GM12878 (cell line): ENCODE data around the gene TM9SF4. TPM values are rescaled to one million over a fixed set of nuclear protein-coding genes. Genes with fewer than 3 reads are reported as not detected.
A peak's percentile ranks its signal among the peaks of the same experiment; 100 is the strongest.

Source experiments
- ATAC-seq: fragments of 200-7000 bp; cut with Tn5 transposase; 3 replicates; pipeline ENCODE4 v1.9.1; 2020; ENCODE audit warnings: mild to moderate bottlenecking, moderate library complexity
- BruUV-seq: library from RNA; stranded (reverse); fragments of 400-500 nt; replicated peaks from 2 replicates; lab custom pipeline; 2021; lab: Mats Ljungman, UMichigan
- CTCF ChIA-PET: fragments of 300-600 bp; sonication (Branson Sonifier 250); formaldehyde crosslinking; extraction: SDS; loops from one replicate; lab custom pipeline; 2021; ENCODE audit warnings: inconsistent platforms; lab: Yijun Ruan, JAX
- POLR2A ChIA-PET: fragments of 350-600 bp; formaldehyde crosslinking; extraction: SDS; loops from one replicate; lab custom pipeline; 2021; ENCODE audit warnings: inconsistent platforms; lab: Charles Lee
- RAD21 ChIA-PET: fragments of 300-600 bp; sonication (Branson Sonifier 250); formaldehyde crosslinking; loops from one replicate; lab custom pipeline; 2023; ENCODE audit warnings: antibody characterized with exemption; ENCODE audit not compliant: unreplicated experiment; lab: Charles Lee
- SMC1A ChIA-PET: fragments of 300-600 bp; sonication (Branson Sonifier 250); formaldehyde crosslinking; loops from one replicate; lab custom pipeline; 2023; ENCODE audit not compliant: unreplicated experiment, uncharacterized antibody; lab: Charles Lee
- DNase-seq: peaks from one replicate; pipeline ENCODE4 v3.0.0-alpha.2; 2011; ENCODE audit warnings: low read depth, low spot score
- FAIRE-seq: peaks from 3 replicates; lab custom pipeline; 2011; peaks lifted over from hg19 to GRCh38; lab: Jason Lieb, UNC
- H2AFZ ChIP-seq: 2 replicates; pipeline ENCODE4 v1.6.0; 2011; ENCODE audit warnings: low read depth, low read length, control low read depth; ENCODE audit not compliant: control insufficient read depth
- H3K27ac ChIP-seq: 2 replicates; pipeline ENCODE4 v1.5.1; 2011; ENCODE audit warnings: control low read depth; ENCODE audit not compliant: control insufficient read depth, insufficient read depth
- H3K27me3 ChIP-seq, 2 experiments: replicated peaks in 1 of 2; 2 replicates each; pipeline versions ENCODE4 v1.6.0 to v1.6.1; 2011; ENCODE audit warnings: low read length in 1 of 2; ENCODE audit not compliant: control insufficient read depth in 2 of 2, insufficient read depth in 2 of 2
- H3K36me3 ChIP-seq, 2 experiments: 2 replicates each; pipeline ENCODE4 v1.5.1; 2011; ENCODE audit warnings: low read length in 1 of 2; ENCODE audit not compliant: control insufficient read depth in 2 of 2, insufficient read depth in 2 of 2
- H3K4me1 ChIP-seq: 2 replicates; pipeline ENCODE4 v1.6.1; 2011; ENCODE audit warnings: mild to moderate bottlenecking, low read length, moderate library complexity, mixed read lengths; ENCODE audit not compliant: control insufficient read depth, insufficient read depth
- H3K4me2 ChIP-seq: 2 replicates; pipeline ENCODE4 v1.6.0; 2011; ENCODE audit warnings: control low read depth; ENCODE audit not compliant: control insufficient read depth, insufficient read depth
- H3K4me3 ChIP-seq: fragments of 200-600 bp; sonication (generic); 2 replicates; pipeline ENCODE4 v1.5.1; 2016
- H3K79me2 ChIP-seq: 2 replicates; pipeline ENCODE4 v1.6.0; 2011; ENCODE audit warnings: low read length; ENCODE audit not compliant: control insufficient read depth, insufficient read depth
- H3K9ac ChIP-seq: 2 replicates; pipeline ENCODE4 v1.8.0; 2011; ENCODE audit warnings: low read length, control low read depth, mixed read lengths; ENCODE audit not compliant: control insufficient read depth, insufficient read depth
- H3K9me3 ChIP-seq: replicated peaks from 3 replicates; pipeline ENCODE4 v1.5.1; 2011; ENCODE audit warnings: mild to moderate bottlenecking, low read length; ENCODE audit not compliant: control insufficient read depth, insufficient read depth
- H4K20me1 ChIP-seq: 2 replicates; pipeline ENCODE4 v1.6.0; 2011; ENCODE audit not compliant: control insufficient read depth, insufficient read depth
- BHLHE40 ChIP-seq, 2 experiments: fragments of 450-650 bp in 1 of 2; IDR thresholded peaks; 2 replicates each; pipeline ENCODE4 v1.6.1; 2011 to 2017; ENCODE audit warnings: low read depth in 2 of 2, borderline replicate concordance in 1 of 2, improper control_type of control experiment in 1 of 2, low read length in 1 of 2, mild to moderate bottlenecking in 1 of 2
- IRF3 ChIP-seq: fragments of 450-650 bp; IDR thresholded peaks from 2 replicates; pipeline ENCODE4 v1.6.1; 2014; ENCODE audit warnings: mild to moderate bottlenecking
- KAT2A ChIP-seq: conservative IDR thresholded peaks from 2 replicates; pipeline ENCODE4 v1.6.1; 2011; ENCODE audit warnings: low read depth, low read length; ENCODE audit not compliant: control insufficient read depth
- MAX ChIP-seq: IDR thresholded peaks from 2 replicates; pipeline ENCODE4 v1.6.1; 2012; ENCODE audit warnings: low read depth, low read length, improper control_type of control experiment
- MYB ChIP-seq: fragments of 150-350 bp; IDR thresholded peaks from 2 replicates; pipeline ENCODE4 v1.6.1; 2014; ENCODE audit warnings: mild to moderate bottlenecking, low read depth, low read length, borderline replicate concordance
- NFYA ChIP-seq: IDR thresholded peaks from 2 replicates; pipeline ENCODE4 v1.6.1; 2011; ENCODE audit warnings: low read depth, mild to moderate bottlenecking, low read length, improper control_type of control experiment, borderline replicate concordance
- NFYB ChIP-seq: IDR thresholded peaks from 2 replicates; pipeline ENCODE4 v1.6.1; 2011; ENCODE audit warnings: low read depth, mild to moderate bottlenecking, low read length, improper control_type of control experiment, moderate library complexity; ENCODE audit not compliant: insufficient read depth
- POLR2A ChIP-seq: IDR thresholded peaks from 2 replicates; pipeline ENCODE4 v1.6.1; 2011; ENCODE audit warnings: low read depth, mild to moderate bottlenecking, low read length
- POLR2AphosphoS5 ChIP-seq: IDR thresholded peaks from 2 replicates; pipeline ENCODE4 v1.6.1; 2011; ENCODE audit warnings: mild to moderate bottlenecking, low read length, inconsistent platforms
- PRDM15 ChIP-seq: fragments of 450-650 bp; formaldehyde crosslinking; IDR thresholded peaks from 2 replicates; pipeline ENCODE4 v1.4.0; 2020; ENCODE audit warnings: mild to moderate bottlenecking, moderate library complexity
- ZNF274 ChIP-seq: IDR thresholded peaks from one replicate; pipeline ENCODE4 v1.8.0; 2011; ENCODE audit not compliant: insufficient read length, insufficient read depth
- WGBS: methylation state at CpG from one replicate; pipeline ENCODE4 v1.1.6; 2016; ENCODE audit warnings: low lambda C conversion rate; ENCODE audit not compliant: insufficient replicate concordance, insufficient coverage; ENCODE audit errors: missing lambda C conversion rate; 5-methylcytosine and 5-hydroxymethylcytosine counted together
- in situ Hi-C: fragments of 300-500 bp; cut with MboI; formaldehyde crosslinking; loops from 9 replicates; pipeline ENCODE4 v1.14.3; 2018; ENCODE audit warnings: mixed read lengths
- intact Hi-C: fragments of 100-400 bp; cut with micrococcal nuclease; formaldehyde crosslinking; loops from one replicate; pipeline ENCODE4 v1.14.2; 2022; ENCODE audit not compliant: unreplicated experiment
- polyA plus RNA-seq, 11 experiments: library from polyadenylated mRNA; depleted of rRNA in 4 of 11; unstranded in 6 of 11; stranded (reverse) in 5 of 11; fragments of >200 nt; fragmentation: Nextera tagmentation in 4 of 11; fragmentation: Illumina TruSeq in 1 of 11; extraction: Ambion mirVana in 4 of 11; extraction: Trizol in 1 of 11; gene quantifications; 1 replicate in 1 of 11; 2 replicates in 10 of 11; pipeline versions ENCODE4 v1.2.1 to v1.2.3, GENCODE V29; 2011 to 2016; ENCODE audit warnings: inconsistent platforms in 2 of 11, missing spikeins in 2 of 11, low read depth in 1 of 11
- total RNA-seq, 4 experiments: library from RNA; depleted of rRNA in 3 of 4; stranded (reverse); fragments of >200 nt in 3 of 4; fragmentation: Illumina TruSeq in 1 of 4; extraction: Trizol in 1 of 4; gene quantifications; 2 replicates each; pipeline versions ENCODE4 v1.2.1 to v1.2.3, GENCODE V29; 2013 to 2021
- TF ChIP-seq, protein P1 (sequence below): fragments of 450-650 bp; formaldehyde crosslinking; IDR thresholded peaks from 2 replicates; pipeline ENCODE4 v1.4.0; 2022; ENCODE audit warnings: mild to moderate bottlenecking, moderate library complexity

Gene TM9SF4
- total and polyA plus RNA-seq, 10 of the 15 experiments (the other 5 are each of a cell fraction or from before 2014, with no cell fraction given): 8.5 to 47.8 (median 24.3) TPM

GRCh38 chr20:32189123-32189410, 79.6 kb downstream of the TM9SF4 start (continued):
- TF ChIP-seq MAX: no peak
- TF ChIP-seq NFYB: no peak
- TF ChIP-seq NFYA: no peak

DNA sequence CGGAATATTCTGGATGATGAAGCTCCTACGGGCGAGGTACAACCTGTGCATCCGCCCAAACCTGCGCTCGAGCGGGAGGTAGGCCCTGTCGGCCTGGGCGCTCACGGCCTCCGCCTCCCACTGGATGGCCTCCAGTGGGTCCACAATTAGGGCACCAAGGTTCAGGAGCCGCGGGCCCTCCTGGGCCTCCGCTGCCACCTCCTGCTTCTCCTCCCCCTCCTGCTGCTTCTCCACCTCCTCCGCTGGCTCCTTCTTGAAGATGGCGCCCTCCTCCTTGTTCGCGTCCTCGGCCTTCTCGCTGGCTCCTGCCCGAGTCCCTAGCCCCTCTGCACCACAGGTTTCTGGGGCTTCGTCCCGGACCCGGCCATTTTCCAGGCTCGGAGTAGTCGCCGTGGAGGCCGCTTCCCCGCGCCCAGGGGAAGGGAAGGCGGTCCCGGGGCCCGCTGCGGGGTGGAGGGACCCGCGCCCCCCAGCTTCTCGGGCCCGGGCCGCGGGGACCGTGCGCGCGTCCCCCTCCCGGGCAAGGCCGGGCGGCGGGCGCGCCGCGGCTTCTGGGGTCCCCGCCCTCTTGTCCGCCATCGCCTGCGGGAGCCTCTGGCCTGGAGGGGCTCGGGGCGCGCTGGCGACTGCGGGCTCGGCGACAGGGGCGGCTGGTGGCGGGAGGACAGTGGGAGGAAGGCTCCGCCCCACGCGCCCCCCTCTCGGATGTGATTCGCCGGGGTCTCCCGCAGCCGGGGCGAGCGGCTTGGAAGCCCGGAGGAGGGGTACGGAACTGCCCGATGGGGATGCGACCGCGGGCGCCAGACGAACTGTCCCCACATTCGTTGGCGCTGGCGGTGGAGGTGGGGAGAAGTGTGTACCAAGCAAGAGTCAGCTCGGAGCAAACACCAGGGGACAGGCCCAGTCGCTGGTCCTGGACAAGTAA, 80.4 kb downstream of the TM9SF4 start:
- H3K4me3 ChIP-seq: peak overlapping the region; percentile 29; the same call in 1 of the 2 replicates
- in situ Hi-C loops (no loop called here), intact Hi-C loops (no loop called here)
- ChIA-PET RAD21 (no interaction called here), CTCF (interaction anchor here (0.6 to 1.6 kb wide), 3 partner anchors 11 to 484 kb away, joined by 3 to 4 read pairs (median 4); partner anchors contain the start of gene C20orf203), POLR2A (no interaction called here), SMC1A (no interaction called here)
- FAIRE-seq (no peak), DNase-seq (no peak), ATAC-seq (peak; percentile 22; the same call in 2 of the 3 replicates)
- H3K4me2 ChIP-seq: peak overlapping the region; percentile 66
- H3K79me2 ChIP-seq: no peaks in the 10 kb centered on the region
- no peaks in the 10 kb centered on the region; the same call in 1 of the 2 replicates for H4K20me1 ChIP-seq
- peaks cover under 1 to 12% of the 10 kb centered on the region in 2 experiments; a peak in 2 of 4 replicates for H3K36me3 ChIP-seq
- no peak overlapping the region for H3K27ac ChIP-seq
- no peaks in the 10 kb centered on the region for H3K9me3 ChIP-seq
- H3K9ac ChIP-seq: peak overlapping the region; percentile 43; the same call in 1 of the 2 replicates
- BruUV-seq: no TSS peak
- WGBS: 23% methylated on average over 70 of the region's 88 CpGs
- H3K4me1 ChIP-seq: no peaks in the 10 kb centered on the region
- no peaks in the 10 kb centered on the region for H3K27me3 ChIP-seq
- peak overlapping the region; percentile 46 for H2AFZ ChIP-seq
- no peak for TF ChIP-seq IRF3
- peak; percentile 47 for TF ChIP-seq POLR2A
- 0 out of 4 replicates have a peak, but pooled peaks of 1 of the 2 experiments have one; percentile 3 for TF ChIP-seq BHLHE40 (IDR thresholded peaks at IDR 0.05; ENCODE audit: borderline replicate concordance in 1 of 2, low read depth in 2 of 2, low read length in 1 of 2)
- TF ChIP-seq PRDM15 (CRISPR knock-in tag): no peak
- no peak for TF ChIP-seq KAT2A
- TF ChIP-seq MYB: no peak
- TF ChIP-seq, protein P1, sequence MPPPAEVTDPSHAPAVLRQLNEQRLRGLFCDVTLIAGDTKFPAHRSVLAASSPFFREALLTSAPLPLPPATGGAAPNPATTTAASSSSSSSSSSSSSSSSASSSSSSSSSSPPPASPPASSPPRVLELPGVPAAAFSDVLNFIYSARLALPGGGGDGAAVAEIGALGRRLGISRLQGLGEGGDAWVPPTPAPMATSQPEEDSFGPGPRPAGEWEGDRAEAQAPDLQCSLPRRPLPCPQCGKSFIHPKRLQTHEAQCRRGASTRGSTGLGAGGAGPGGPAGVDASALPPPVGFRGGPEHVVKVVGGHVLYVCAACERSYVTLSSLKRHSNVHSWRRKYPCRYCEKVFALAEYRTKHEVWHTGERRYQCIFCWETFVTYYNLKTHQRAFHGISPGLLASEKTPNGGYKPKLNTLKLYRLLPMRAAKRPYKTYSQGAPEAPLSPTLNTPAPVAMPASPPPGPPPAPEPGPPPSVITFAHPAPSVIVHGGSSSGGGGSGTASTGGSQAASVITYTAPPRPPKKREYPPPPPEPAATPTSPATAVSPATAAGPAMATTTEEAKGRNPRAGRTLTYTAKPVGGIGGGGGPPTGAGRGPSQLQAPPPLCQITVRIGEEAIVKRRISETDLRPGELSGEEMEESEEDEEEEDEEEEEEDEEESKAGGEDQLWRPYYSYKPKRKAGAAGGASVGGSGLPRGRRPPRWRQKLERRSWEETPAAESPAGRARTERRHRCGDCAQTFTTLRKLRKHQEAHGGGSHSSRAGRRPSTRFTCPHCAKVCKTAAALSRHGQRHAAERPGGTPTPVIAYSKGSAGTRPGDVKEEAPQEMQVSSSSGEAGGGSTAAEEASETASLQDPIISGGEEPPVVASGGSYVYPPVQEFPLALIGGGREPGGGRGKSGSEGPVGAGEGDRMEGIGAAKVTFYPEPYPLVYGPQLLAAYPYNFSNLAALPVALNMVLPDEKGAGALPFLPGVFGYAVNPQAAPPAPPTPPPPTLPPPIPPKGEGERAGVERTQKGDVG (CRISPR knock-in tag): no peak
- 0 out of 2 replicates have a peak, but pooled peaks have one; percentile 27 for TF ChIP-seq POLR2AphosphoS5
- TF ChIP-seq ZNF274: no peak
